Measurements from ENCODE around the gene RPL32. TPM values are rescaled to one million over a fixed set of nuclear protein-coding genes. Genes with fewer than 3 reads are reported as not detected.

The RPL32 gene
- total RNA-seq, 1 donor = 524 TPM

GRCh38 chr3:12828751-12829150 is 12.6 kb downstream of the RPL32 start:
- H3K9me3 ChIP-seq (ENCODE audit: low read depth, low read length) = no peaks in the 10 kb centered on the region
- H4K20me1 ChIP-seq (ENCODE audit: insufficient read depth, low read length) = peaks cover 9% of the 10 kb centered on the region
- peaks cover 31% of the 10 kb centered on the region for H3K36me3 ChIP-seq (ENCODE audit: insufficient read depth, low read length)
- no peak for TF ChIP-seq CTCF (IDR thresholded peaks at IDR 0.05; ENCODE audit: extremely low read depth, low read depth, low read length)
- H3K27me3 ChIP-seq (ENCODE audit: insufficient read depth, low read length) = no peaks in the 10 kb centered on the region
- H3K4me2 ChIP-seq (ENCODE audit: insufficient read depth, low read length) = no peak overlapping the region
- peaks cover 3% of the 10 kb centered on the region for H3K4me1 ChIP-seq (ENCODE audit: insufficient read depth, low read length)
- no peaks in the 10 kb centered on the region for H3K79me2 ChIP-seq (ENCODE audit: insufficient read depth, low read length)
- no peak overlapping the region for H3K4me3 ChIP-seq (ENCODE audit: insufficient read depth, low read length)
- H3K27ac ChIP-seq (ENCODE audit: low read depth, low read length) = no peak overlapping the region
- DNase-seq (ENCODE audit: insufficient read length, low spot score, missing footprints) = no peak
- no peak overlapping the region for H2AFZ ChIP-seq (ENCODE audit: low read length)

- H4K20me1 ChIP-seq (ENCODE audit: insufficient read depth, low read length) = no peaks in the 10 kb centered on the region
- H3K4me3 ChIP-seq (ENCODE audit: insufficient read depth, low read length) = no peak overlapping the region
- no peaks in the 10 kb centered on the region for H3K9me3 ChIP-seq (ENCODE audit: low read depth, low read length)
- H3K27me3 ChIP-seq (ENCODE audit: insufficient read depth, low read length) = no peaks in the 10 kb centered on the region
- DNase-seq (ENCODE audit: insufficient read length, low spot score, missing footprints) = no peak
- H2AFZ ChIP-seq (ENCODE audit: low read length) = no peak overlapping the region
- peaks cover 2% of the 10 kb centered on the region for H3K36me3 ChIP-seq (ENCODE audit: insufficient read depth, low read length)
- H3K79me2 ChIP-seq (ENCODE audit: insufficient read depth, low read length) = no peaks in the 10 kb centered on the region
- no peaks in the 10 kb centered on the region for H3K4me1 ChIP-seq (ENCODE audit: insufficient read depth, low read length)
- H3K4me2 ChIP-seq (ENCODE audit: insufficient read depth, low read length) = no peak overlapping the region
- TF ChIP-seq CTCF (IDR thresholded peaks at IDR 0.05; ENCODE audit: extremely low read depth, low read depth, low read length) = no peak
- no peak overlapping the region for H3K27ac ChIP-seq (ENCODE audit: low read depth, low read length)
Observed at GRCh38 chr3:12825156-12825555, 16.2 kb downstream of the RPL32 start.

- Histone ChIP-seq H3K27ac (ENCODE audit: low read depth, low read length) (no peak overlapping the region), H3K27me3 (ENCODE audit: insufficient read depth, low read length) (no peaks in the 10 kb centered on the region), H3K4me1 (ENCODE audit: insufficient read depth, low read length) (no peaks in the 10 kb centered on the region), H3K4me2 (ENCODE audit: insufficient read depth, low read length) (no peak overlapping the region), H3K79me2 (ENCODE audit: insufficient read depth, low read length) (no peaks in the 10 kb centered on the region), H3K9me3 (ENCODE audit: low read depth, low read length) (no peaks in the 10 kb centered on the region), H3K4me3 (ENCODE audit: insufficient read depth, low read length) (no peak overlapping the region), H3K36me3 (ENCODE audit: insufficient read depth, low read length) (no peaks in the 10 kb centered on the region), H4K20me1 (ENCODE audit: insufficient read depth, low read length) (no peaks in the 10 kb centered on the region), H2AFZ (ENCODE audit: low read length) (no peak overlapping the region)
- TF ChIP-seq CTCF (IDR thresholded peaks at IDR 0.05; ENCODE audit: extremely low read depth, low read depth, low read length) = no peak
- no peak for DNase-seq (ENCODE audit: insufficient read length, low spot score, missing footprints)
Observed at GRCh38 chr3:12824299-12824698, 17.1 kb downstream of the RPL32 start.

GRCh38 chr3:12822725-12823373 is 18.5 kb downstream of the RPL32 start:
- Histone ChIP-seq H3K27ac (ENCODE audit: low read depth, low read length) (no peak overlapping the region), H3K36me3 (ENCODE audit: insufficient read depth, low read length) (no peaks in the 10 kb centered on the region), H3K27me3 (ENCODE audit: insufficient read depth, low read length) (no peaks in the 10 kb centered on the region), H2AFZ (ENCODE audit: low read length) (no peak overlapping the region), H3K4me2 (ENCODE audit: insufficient read depth, low read length) (no peak overlapping the region), H3K4me1 (ENCODE audit: insufficient read depth, low read length) (no peaks in the 10 kb centered on the region), H3K4me3 (ENCODE audit: insufficient read depth, low read length) (no peak overlapping the region), H4K20me1 (ENCODE audit: insufficient read depth, low read length) (no peaks in the 10 kb centered on the region), H3K9me3 (ENCODE audit: low read depth, low read length) (no peaks in the 10 kb centered on the region), H3K79me2 (ENCODE audit: insufficient read depth, low read length) (no peaks in the 10 kb centered on the region)
- no peak for DNase-seq (ENCODE audit: insufficient read length, low spot score, missing footprints)
- TF ChIP-seq CTCF (IDR thresholded peaks at IDR 0.05; ENCODE audit: extremely low read depth, low read depth, low read length) = peak; percentile 32

Measured in osteoblast (primary cell).